Measurements from ENCODE around the gene HRAS.

The HRAS gene

DNA sequence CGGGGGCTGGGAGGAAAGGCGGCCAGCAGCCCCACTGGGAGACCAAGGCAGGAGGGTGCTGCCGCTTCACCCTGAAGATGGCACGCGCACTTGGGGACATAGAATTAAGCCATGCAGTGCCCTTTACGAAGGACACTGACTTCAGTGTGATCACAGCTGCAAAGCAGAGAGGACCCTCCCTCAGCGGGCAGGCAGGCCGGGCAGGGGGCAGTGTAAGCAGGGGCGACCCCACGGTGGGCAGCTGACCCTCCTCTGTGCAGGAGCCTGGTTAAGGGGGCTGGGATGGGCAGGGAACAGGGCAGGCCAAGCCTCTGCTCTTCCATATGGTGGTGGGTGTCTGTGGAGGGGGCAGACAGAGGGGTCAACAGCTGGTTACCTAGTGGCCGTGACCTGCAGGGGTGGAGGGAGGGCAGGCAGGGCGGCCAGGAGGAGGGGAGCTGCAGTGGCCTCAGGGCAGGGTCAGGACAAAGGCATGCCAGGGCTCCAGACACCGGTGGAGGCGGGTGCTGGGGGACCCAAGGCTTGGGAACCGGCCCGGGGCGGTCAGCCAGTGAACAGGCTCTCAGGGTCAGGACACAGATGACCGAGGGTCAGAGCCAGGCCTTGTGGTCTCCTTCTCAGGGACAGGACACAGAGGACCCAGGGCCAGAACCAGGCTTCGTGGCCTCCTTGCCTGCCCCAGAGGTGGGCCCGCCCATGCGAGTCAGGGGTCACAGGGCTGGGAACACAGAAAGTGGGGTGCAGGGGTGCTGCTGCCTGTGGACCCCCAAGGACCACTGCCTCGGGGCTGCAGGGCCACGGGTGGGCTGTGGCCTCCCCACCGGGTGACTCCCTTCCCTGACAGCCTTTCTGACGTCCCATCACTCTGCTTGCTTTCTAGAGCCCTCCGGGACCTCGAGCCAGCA, 18.0 kb upstream of the HRAS start:
- Histone ChIP-seq H3K9me3 (ENCODE audit: control insufficient read depth, insufficient read depth, low read length) (no peaks in the 10 kb centered on the region), H4K20me1 (ENCODE audit: control insufficient read depth, insufficient read depth, low read depth, low read length) (no peaks in the 10 kb centered on the region), H3K4me1 (ENCODE audit: control insufficient read depth, low read length) (peaks cover 23% of the 10 kb centered on the region), H3K36me3 (ENCODE audit: control insufficient read depth, low read length) (no peaks in the 10 kb centered on the region), H3K4me2 (ENCODE audit: low read length) (no peak overlapping the region), H3K27ac (ENCODE audit: low read depth, low read length) (no peak overlapping the region), H3K9me2 (replicated peaks; ENCODE audit: control insufficient read depth, low read length) (no peaks in the 10 kb centered on the region), H3F3A (ENCODE audit: control insufficient read depth, insufficient read depth) (no peaks in the 10 kb centered on the region), H3K79me2 (ENCODE audit: control insufficient read depth, low read length) (no peaks in the 10 kb centered on the region), H3K4me3 (ENCODE audit: low read length) (no peak overlapping the region), H3K27me3 (ENCODE audit: control insufficient read depth, low read length) (peaks cover 32% of the 10 kb centered on the region)
- TF ChIP-seq, protein P1, sequence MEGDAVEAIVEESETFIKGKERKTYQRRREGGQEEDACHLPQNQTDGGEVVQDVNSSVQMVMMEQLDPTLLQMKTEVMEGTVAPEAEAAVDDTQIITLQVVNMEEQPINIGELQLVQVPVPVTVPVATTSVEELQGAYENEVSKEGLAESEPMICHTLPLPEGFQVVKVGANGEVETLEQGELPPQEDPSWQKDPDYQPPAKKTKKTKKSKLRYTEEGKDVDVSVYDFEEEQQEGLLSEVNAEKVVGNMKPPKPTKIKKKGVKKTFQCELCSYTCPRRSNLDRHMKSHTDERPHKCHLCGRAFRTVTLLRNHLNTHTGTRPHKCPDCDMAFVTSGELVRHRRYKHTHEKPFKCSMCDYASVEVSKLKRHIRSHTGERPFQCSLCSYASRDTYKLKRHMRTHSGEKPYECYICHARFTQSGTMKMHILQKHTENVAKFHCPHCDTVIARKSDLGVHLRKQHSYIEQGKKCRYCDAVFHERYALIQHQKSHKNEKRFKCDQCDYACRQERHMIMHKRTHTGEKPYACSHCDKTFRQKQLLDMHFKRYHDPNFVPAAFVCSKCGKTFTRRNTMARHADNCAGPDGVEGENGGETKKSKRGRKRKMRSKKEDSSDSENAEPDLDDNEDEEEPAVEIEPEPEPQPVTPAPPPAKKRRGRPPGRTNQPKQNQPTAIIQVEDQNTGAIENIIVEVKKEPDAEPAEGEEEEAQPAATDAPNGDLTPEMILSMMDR (IDR thresholded peaks at IDR 0.05; ENCODE audit: low read depth, low read length, poor library complexity, severe bottlenecking): no peak
- TF ChIP-seq EZH2phosphoT487 (IDR thresholded peaks at IDR 0.05; ENCODE audit: borderline replicate concordance, low read length): no peak

DNA sequence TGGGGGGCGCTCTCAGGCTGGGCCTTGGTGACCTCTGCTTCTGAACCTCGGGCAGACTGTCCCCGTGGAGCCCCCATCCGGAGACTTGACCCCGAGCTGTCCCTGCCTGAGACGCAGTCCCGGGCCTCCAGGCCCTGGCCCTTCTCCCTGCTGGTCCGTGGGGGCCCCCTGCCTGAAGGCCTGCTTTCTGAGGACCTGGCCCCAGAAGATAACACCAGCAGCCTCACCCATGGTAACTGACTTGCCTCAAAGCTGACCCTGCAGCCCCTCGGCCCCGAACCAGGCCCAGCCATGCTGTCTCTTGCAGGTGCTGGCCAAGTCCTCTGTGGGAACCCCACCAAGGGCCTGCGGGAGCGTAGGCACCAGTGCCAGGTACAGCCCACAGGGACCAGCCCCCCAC, 16.2 kb upstream of the HRAS start:
- no peaks in the 10 kb centered on the region for H3K36me3 ChIP-seq (ENCODE audit: control insufficient read depth, low read length)
- H3K9me2 ChIP-seq (replicated peaks; ENCODE audit: control insufficient read depth, low read length): no peaks in the 10 kb centered on the region
- H3K79me2 ChIP-seq (ENCODE audit: control insufficient read depth, low read length): no peaks in the 10 kb centered on the region
- peaks cover 23% of the 10 kb centered on the region for H3K4me1 ChIP-seq (ENCODE audit: control insufficient read depth, low read length)
- TF ChIP-seq, protein P1 (IDR thresholded peaks at IDR 0.05; ENCODE audit: low read depth, low read length, poor library complexity, severe bottlenecking): no peak
- TF ChIP-seq EZH2phosphoT487 (IDR thresholded peaks at IDR 0.05; ENCODE audit: borderline replicate concordance, low read length): no peak
- peaks cover 15% of the 10 kb centered on the region for H3K27me3 ChIP-seq (ENCODE audit: control insufficient read depth, low read length)
- no peak overlapping the region for H3K27ac ChIP-seq (ENCODE audit: low read depth, low read length)
- H4K20me1 ChIP-seq (ENCODE audit: control insufficient read depth, insufficient read depth, low read depth, low read length): no peaks in the 10 kb centered on the region
- H3F3A ChIP-seq (ENCODE audit: control insufficient read depth, insufficient read depth): no peaks in the 10 kb centered on the region
- no peak overlapping the region for H3K4me3 ChIP-seq (ENCODE audit: low read length)
- no peak overlapping the region for H3K4me2 ChIP-seq (ENCODE audit: low read length)
- no peaks in the 10 kb centered on the region for H3K9me3 ChIP-seq (ENCODE audit: control insufficient read depth, insufficient read depth, low read length)

DNA sequence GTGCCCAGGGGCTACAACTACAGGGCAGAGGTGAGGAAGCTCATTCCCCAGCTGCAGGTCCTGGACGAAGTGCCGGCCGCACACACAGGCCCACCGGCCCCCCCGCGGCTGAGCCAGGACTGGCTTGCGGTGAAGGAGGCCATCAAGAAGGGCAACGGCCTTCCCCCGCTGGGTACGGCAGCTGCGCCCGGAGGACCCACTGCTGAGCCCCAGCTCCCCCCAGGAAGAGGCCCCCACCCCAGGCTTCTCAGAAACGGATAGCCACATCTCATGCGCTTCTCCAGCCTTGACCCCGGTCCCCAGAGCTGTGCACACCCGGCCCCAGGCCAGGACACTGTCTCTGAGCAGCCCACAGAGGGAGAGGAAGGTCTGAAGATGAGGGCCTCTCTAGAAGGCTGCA, 15.8 kb upstream of the HRAS start:
- Histone ChIP-seq H3K9me3 (ENCODE audit: control insufficient read depth, insufficient read depth, low read length) (no peaks in the 10 kb centered on the region), H3K4me2 (ENCODE audit: low read length) (no peak overlapping the region), H3K36me3 (ENCODE audit: control insufficient read depth, low read length) (no peaks in the 10 kb centered on the region), H3K27ac (ENCODE audit: low read depth, low read length) (no peak overlapping the region), H3K27me3 (ENCODE audit: control insufficient read depth, low read length) (peaks cover 10% of the 10 kb centered on the region), H3K4me1 (ENCODE audit: control insufficient read depth, low read length) (peaks cover 23% of the 10 kb centered on the region), H3F3A (ENCODE audit: control insufficient read depth, insufficient read depth) (no peaks in the 10 kb centered on the region), H3K4me3 (ENCODE audit: low read length) (no peak overlapping the region), H3K79me2 (ENCODE audit: control insufficient read depth, low read length) (no peaks in the 10 kb centered on the region), H3K9me2 (replicated peaks; ENCODE audit: control insufficient read depth, low read length) (no peaks in the 10 kb centered on the region), H4K20me1 (ENCODE audit: control insufficient read depth, insufficient read depth, low read depth, low read length) (no peaks in the 10 kb centered on the region)
- TF ChIP-seq EZH2phosphoT487 (IDR thresholded peaks at IDR 0.05; ENCODE audit: borderline replicate concordance, low read length): no peak
- TF ChIP-seq, protein P1 (IDR thresholded peaks at IDR 0.05; ENCODE audit: low read depth, low read length, poor library complexity, severe bottlenecking): no peak

Measured in DOHH2 (cell line).